Smooth muscle cell (in vitro differentiated cells): ENCODE results near the gene EXD1. TPM values are rescaled to one million over a fixed set of nuclear protein-coding genes. Genes with fewer than 3 reads are reported as not detected.

Experiments used
- DNase-seq: peaks from one replicate; lab custom pipeline; 2025; ENCODE audit not compliant: unreplicated experiment; lab: John Stamatoyannopoulos, UW
- H2AFZ ChIP-seq: fragments of 200-600 bp; sonication (generic); 2 replicates; pipeline ENCODE4 v1.6.0; 2016; ENCODE audit warnings: antibody characterized with exemption, low read depth, mild to moderate bottlenecking
- H3F3A ChIP-seq: fragments of 200-600 bp; sonication (generic); 2 replicates; pipeline ENCODE4 v1.6.0; 2017; ENCODE audit warnings: antibody characterized with exemption, low read depth
- H3K27ac ChIP-seq: fragments of 200-600 bp; sonication (generic); 2 replicates; pipeline ENCODE4 v1.5.1; 2016; ENCODE audit warnings: low read depth, mild to moderate bottlenecking
- H3K27me3 ChIP-seq: fragments of 200-600 bp; sonication (generic); 2 replicates; pipeline ENCODE4 v1.6.1; 2016; ENCODE audit warnings: low read depth, mild to moderate bottlenecking
- H3K36me3 ChIP-seq: fragments of 200-600 bp; sonication (generic); 2 replicates; pipeline ENCODE4 v1.5.1; 2016; ENCODE audit warnings: low read depth
- H3K4me1 ChIP-seq: fragments of 200-600 bp; sonication (generic); 2 replicates; pipeline ENCODE4 v1.5.1; 2016; ENCODE audit warnings: low read depth
- H3K4me2 ChIP-seq: fragments of 200-600 bp; sonication (generic); 2 replicates; pipeline ENCODE4 v1.6.0; 2016; ENCODE audit warnings: mild to moderate bottlenecking
- H3K4me3 ChIP-seq: fragments of 200-600 bp; sonication (generic); 2 replicates; pipeline ENCODE4 v1.5.1; 2016; ENCODE audit warnings: mild to moderate bottlenecking
- H3K79me2 ChIP-seq: fragments of 200-600 bp; sonication (generic); 2 replicates; pipeline ENCODE4 v1.6.0; 2016; ENCODE audit warnings: low read depth, mild to moderate bottlenecking
- H3K9ac ChIP-seq: fragments of 200-600 bp; sonication (generic); 2 replicates; pipeline ENCODE4 v1.6.0; 2016; ENCODE audit warnings: low read depth
- H3K9me3 ChIP-seq: fragments of 200-600 bp; sonication (generic); replicated peaks from 2 replicates; pipeline ENCODE4 v1.5.1; 2016; ENCODE audit warnings: low read depth
- H4K20me1 ChIP-seq: fragments of 200-600 bp; sonication (generic); 2 replicates; pipeline ENCODE4 v1.6.0; 2016; ENCODE audit warnings: low read depth
- WGBS: methylation state at CpG from one replicate; pipeline ENCODE4 v1.1.7; 2016; ENCODE audit warnings: low lambda C conversion rate; 5-methylcytosine and 5-hydroxymethylcytosine counted together
- polyA plus RNA-seq: library from polyadenylated mRNA; unstranded; fragments of >200 nt; fragmentation: Nextera tagmentation; extraction: Ambion mirVana; gene quantifications from 2 replicates; pipeline ENCODE4 v1.2.1, GENCODE V29; 2016
- total RNA-seq: library from RNA; depleted of rRNA; stranded (reverse); fragments of >200 nt; gene quantifications from 2 replicates; pipeline ENCODE4 v1.2.3, GENCODE V29; 2014
- TF ChIP-seq, protein P1 (sequence below): fragments of 200-600 bp; sonication (generic); IDR thresholded peaks from 2 replicates; pipeline ENCODE4 v1.5.1; 2017; ENCODE audit warnings: borderline replicate concordance, mild to moderate bottlenecking, antibody characterized with exemption; ENCODE audit not compliant: insufficient read depth, poor library complexity, severe bottlenecking

EXD1 gene
- total and polyA plus RNA-seq, 2 experiments from 2014 or later: 0.04 TPM; not detected in 1

DNA sequence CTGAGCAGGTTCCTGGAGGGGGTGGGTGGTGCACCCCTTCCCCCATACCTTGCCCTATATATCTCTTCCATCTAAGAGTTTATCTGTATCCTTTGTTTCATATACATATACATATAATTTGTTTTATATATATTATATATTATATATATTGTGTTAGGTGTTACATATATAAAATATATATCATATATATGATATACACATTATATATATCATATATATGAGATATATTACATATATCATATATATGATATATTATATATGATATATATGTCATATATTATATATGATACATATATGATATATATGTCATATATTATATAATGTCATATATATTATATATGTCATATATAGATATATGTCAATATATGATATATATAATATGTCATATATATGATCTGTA is 31.1 kb downstream of the EXD1 start:
- H3K4me1 ChIP-seq: no peaks in the 10 kb centered on the region
- H3K9ac ChIP-seq: no peak overlapping the region
- no peak overlapping the region for H2AFZ ChIP-seq
- no peaks in the 10 kb centered on the region for H3F3A ChIP-seq
- no peaks in the 10 kb centered on the region for H4K20me1 ChIP-seq
- no peaks in the 10 kb centered on the region for H3K9me3 ChIP-seq
- no peaks in the 10 kb centered on the region for H3K79me2 ChIP-seq
- H3K27ac ChIP-seq: no peak overlapping the region
- no peak overlapping the region for H3K4me3 ChIP-seq
- H3K36me3 ChIP-seq: no peaks in the 10 kb centered on the region
- DNase-seq: no peak
- H3K4me2 ChIP-seq: no peak overlapping the region
- TF ChIP-seq, protein P1, sequence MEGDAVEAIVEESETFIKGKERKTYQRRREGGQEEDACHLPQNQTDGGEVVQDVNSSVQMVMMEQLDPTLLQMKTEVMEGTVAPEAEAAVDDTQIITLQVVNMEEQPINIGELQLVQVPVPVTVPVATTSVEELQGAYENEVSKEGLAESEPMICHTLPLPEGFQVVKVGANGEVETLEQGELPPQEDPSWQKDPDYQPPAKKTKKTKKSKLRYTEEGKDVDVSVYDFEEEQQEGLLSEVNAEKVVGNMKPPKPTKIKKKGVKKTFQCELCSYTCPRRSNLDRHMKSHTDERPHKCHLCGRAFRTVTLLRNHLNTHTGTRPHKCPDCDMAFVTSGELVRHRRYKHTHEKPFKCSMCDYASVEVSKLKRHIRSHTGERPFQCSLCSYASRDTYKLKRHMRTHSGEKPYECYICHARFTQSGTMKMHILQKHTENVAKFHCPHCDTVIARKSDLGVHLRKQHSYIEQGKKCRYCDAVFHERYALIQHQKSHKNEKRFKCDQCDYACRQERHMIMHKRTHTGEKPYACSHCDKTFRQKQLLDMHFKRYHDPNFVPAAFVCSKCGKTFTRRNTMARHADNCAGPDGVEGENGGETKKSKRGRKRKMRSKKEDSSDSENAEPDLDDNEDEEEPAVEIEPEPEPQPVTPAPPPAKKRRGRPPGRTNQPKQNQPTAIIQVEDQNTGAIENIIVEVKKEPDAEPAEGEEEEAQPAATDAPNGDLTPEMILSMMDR: no peak
- H3K27me3 ChIP-seq: no peaks in the 10 kb centered on the region

DNA sequence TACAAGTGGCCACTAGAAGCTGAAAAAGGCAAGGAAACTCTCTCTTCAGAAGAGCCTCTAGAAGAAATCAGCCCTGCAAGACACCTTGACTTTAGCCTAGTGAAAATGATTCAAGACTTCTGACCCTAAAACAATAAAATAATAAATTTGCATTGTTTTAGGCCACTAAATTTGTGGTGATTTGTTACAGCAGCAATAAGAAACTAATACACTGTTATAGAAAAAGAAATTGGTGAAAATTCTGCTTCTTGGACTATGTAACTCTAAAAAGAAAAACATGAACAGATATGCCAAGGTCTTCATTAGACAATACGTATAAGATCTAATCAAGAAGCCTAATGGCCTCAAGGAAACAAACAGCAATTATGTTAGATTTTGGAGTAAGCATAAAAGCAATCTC is 36.1 kb downstream of the EXD1 start:
- Histone ChIP-seq H3K27me3 (no peaks in the 10 kb centered on the region), H3F3A (no peaks in the 10 kb centered on the region), H3K36me3 (no peaks in the 10 kb centered on the region), H3K9ac (no peak overlapping the region), H3K4me2 (no peak overlapping the region), H3K9me3 (no peaks in the 10 kb centered on the region), H3K27ac (no peak overlapping the region), H3K4me3 (no peak overlapping the region), H3K4me1 (no peaks in the 10 kb centered on the region), H2AFZ (no peak overlapping the region), H4K20me1 (no peaks in the 10 kb centered on the region), H3K79me2 (no peaks in the 10 kb centered on the region)
- 98% methylated on average over 1 of the region's 1 CpG for WGBS
- TF ChIP-seq, protein P1: no peak
- no peak for DNase-seq

DNA sequence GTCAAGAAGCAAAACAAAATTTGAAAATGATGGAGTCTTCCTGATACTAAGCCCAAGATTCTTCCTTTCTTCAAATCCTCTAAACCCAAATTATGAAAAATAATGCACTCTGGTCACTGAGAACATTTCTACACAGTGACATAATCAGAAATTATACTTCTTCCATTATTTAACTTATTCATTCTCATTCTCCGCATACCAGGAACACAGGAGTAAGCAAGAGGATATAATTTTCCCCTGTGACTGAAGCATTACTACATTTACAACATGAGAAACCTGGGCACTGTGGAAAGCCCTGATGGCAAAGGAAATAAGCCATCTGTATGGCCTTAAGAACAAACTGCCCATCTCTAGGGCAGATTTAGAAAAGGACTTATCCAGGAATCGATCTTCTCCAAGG is 47.0 kb downstream of the EXD1 start:
- Histone ChIP-seq H3K4me3 (no peak overlapping the region), H4K20me1 (no peaks in the 10 kb centered on the region), H3K36me3 (no peaks in the 10 kb centered on the region), H2AFZ (peak overlapping the region; percentile 49), H3K9ac (no peak overlapping the region), H3K4me1 (no peaks in the 10 kb centered on the region), H3K27me3 (no peaks in the 10 kb centered on the region), H3K79me2 (no peaks in the 10 kb centered on the region), H3K9me3 (no peaks in the 10 kb centered on the region), H3F3A (no peaks in the 10 kb centered on the region), H3K4me2 (no peak overlapping the region), H3K27ac (no peak overlapping the region)
- TF ChIP-seq, protein P1: no peak
- 86% methylated on average over 2 of the region's 2 CpGs for WGBS
- no peak for DNase-seq

DNA sequence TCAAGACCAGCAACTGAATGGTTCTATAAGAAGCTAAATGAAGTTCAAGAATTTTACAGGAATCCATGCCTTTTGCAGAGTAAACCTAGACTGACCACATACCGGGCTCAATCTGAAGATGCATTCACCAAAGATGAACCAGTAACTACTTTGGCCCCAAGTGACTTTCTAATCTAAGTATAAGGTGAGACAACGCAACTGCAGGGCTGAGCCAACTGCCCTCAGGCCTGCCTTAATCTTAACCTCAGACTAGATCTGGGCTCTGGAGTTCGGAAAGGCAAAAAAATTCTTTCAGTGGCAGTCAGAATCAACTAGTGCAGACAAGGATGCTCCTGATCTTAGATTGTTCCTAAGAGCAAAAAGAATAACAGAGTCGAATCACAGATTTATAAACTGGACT is 48.3 kb downstream of the EXD1 start:
- no peaks in the 10 kb centered on the region for H3K9me3 ChIP-seq
- WGBS: 57% methylated on average over 4 of the region's 4 CpGs
- TF ChIP-seq, protein P1: no peak
- no peak overlapping the region for H3K4me3 ChIP-seq
- no peaks in the 10 kb centered on the region for H3K36me3 ChIP-seq
- no peak overlapping the region for H3K4me2 ChIP-seq
- H3F3A ChIP-seq: no peaks in the 10 kb centered on the region
- no peaks in the 10 kb centered on the region for H3K27me3 ChIP-seq
- DNase-seq: no peak
- no peak overlapping the region for H3K9ac ChIP-seq
- no peaks in the 10 kb centered on the region for H4K20me1 ChIP-seq
- no peaks in the 10 kb centered on the region for H3K79me2 ChIP-seq
- no peak overlapping the region for H3K27ac ChIP-seq
- no peaks in the 10 kb centered on the region for H3K4me1 ChIP-seq
- no peak overlapping the region for H2AFZ ChIP-seq
